Sigmoid colon (tissue), 7 donors: ENCODE measurements around the gene FUT8. TPM values are rescaled to one million over a fixed set of nuclear protein-coding genes. Genes with fewer than 3 reads are reported as not detected.

Source experiments
- DNase-seq: peaks from one replicate; pipeline ENCODE4 v3.0.0-alpha.2; 2019
- H3K27ac ChIP-seq, 4 donors: fragments of 200-600 bp; sonication (generic); one replicate each; pipeline ENCODE4 v1.5.1; 2016 to 2019; ENCODE audit warnings: mild to moderate bottlenecking in 1 of 4
- H3K27me3 ChIP-seq, 3 donors: fragments of 200-600 bp; sonication (generic); one replicate each; pipeline ENCODE4 v1.5.1; 2019; ENCODE audit warnings: mild to moderate bottlenecking in 1 of 3
- H3K36me3 ChIP-seq, 4 donors: fragments of 200-600 bp; sonication (generic); one replicate each; pipeline ENCODE4 v1.5.1; 2016 to 2019
- H3K4me1 ChIP-seq, 4 donors: fragments of 200-600 bp; sonication (generic); one replicate each; pipeline ENCODE4 v1.5.1; 2017 to 2019
- H3K4me3 ChIP-seq, 4 donors: fragments of 200-600 bp; sonication (generic); one replicate each; pipeline ENCODE4 v1.5.1; 2017 to 2019; ENCODE audit warnings: mild to moderate bottlenecking in 2 of 4, moderate library complexity in 1 of 4
- H3K9me3 ChIP-seq, 4 donors: fragments of 200-600 bp in 3 of 4; sonication (generic) in 3 of 4; one replicate each; pipeline versions ENCODE4 v1.5.1 to v1.6.1; 2013 to 2019
- EP300 ChIP-seq, 4 donors: sonication (generic); formaldehyde crosslinking; IDR thresholded peaks; one replicate each; pipeline ENCODE4 v1.6.1; 2017; ENCODE audit warnings: antibody characterized with exemption in 4 of 4
- POLR2A ChIP-seq, 2 donors: fragments of 450-650 bp; IDR thresholded peaks; one replicate each; pipeline ENCODE4 v1.6.1; 2016; ENCODE audit warnings: antibody characterized with exemption in 2 of 2, mild to moderate bottlenecking in 2 of 2, moderate library complexity in 2 of 2
- POLR2AphosphoS5 ChIP-seq, 4 donors: sonication (generic); formaldehyde crosslinking; IDR thresholded peaks; one replicate each; pipeline ENCODE4 v1.6.1; 2017; ENCODE audit warnings: antibody characterized with exemption in 4 of 4
- WGBS, 2 donors: extraction: QIAGEN DNeasy Blood & Tissue Kit; methylation state at CpG; one replicate each; pipeline ENCODE4 v1.1.7; 2013; 5-methylcytosine and 5-hydroxymethylcytosine counted together
- intact Hi-C: fragments of 100-400 bp; cut with DNase I; formaldehyde crosslinking; loops from one replicate; pipeline ENCODE4 v1.15.1; 2023
- polyA plus RNA-seq, 3 donors: library from polyadenylated mRNA; stranded (reverse); fragments of 200-250 nt; gene quantifications; one replicate each; pipeline ENCODE4 v1.2.3, GENCODE V29; 2013
- total RNA-seq, 4 donors: library from RNA; depleted of rRNA; stranded (reverse); fragments of >200 nt; gene quantifications; one replicate each; pipeline ENCODE4 v1.1.0, GENCODE V29; 2016
- TF ChIP-seq, protein P1 (sequence below), 4 experiments: fragments of 450-650 bp in 3 of 4; fragments of 200-600 bp in 1 of 4; IDR thresholded peaks; one replicate each; pipeline ENCODE4 v1.5.1; 2016 to 2019; ENCODE audit warnings: antibody characterized with exemption in 4 of 4, mild to moderate bottlenecking in 3 of 4, moderate library complexity in 2 of 4
- donor health status: healthy with polysubstance abuse.
- donor health status: Bipolar disorder and iron deficiency.
- donor health status: healthy.

Gene FUT8
- total and polyA plus RNA-seq, 7 donors, result 2.5 to 53.9 (median 22.0) TPM

DNA sequence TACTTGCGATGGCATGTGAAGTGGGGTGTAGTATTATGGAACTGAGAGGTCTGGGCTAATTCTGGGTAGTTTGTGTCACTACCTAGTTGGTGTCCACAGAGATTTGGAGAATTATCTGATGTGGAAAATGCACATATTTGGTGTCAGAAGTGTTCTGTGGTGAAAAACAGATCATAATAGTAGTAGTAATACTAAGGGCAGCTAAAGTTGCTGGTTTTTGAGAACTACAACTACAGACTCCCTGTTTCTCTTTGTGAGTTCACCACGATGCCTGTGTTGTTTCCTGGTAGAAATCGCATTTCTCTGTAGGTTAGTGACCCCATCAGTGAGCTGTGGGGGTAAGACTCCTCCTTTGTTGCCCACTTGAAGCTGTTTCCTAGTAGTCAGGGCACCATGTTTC lies 206.5 kb downstream of the FUT8 start:
- intact Hi-C loops, result no loop called here
- H3K9me3 ChIP-seq, result no peaks in the 10 kb centered on the region
- H3K27ac ChIP-seq, result no peak overlapping the region
- no peak for DNase-seq
- H3K4me3 ChIP-seq, result no peak overlapping the region
- H3K27me3 ChIP-seq, result no peaks in the 10 kb centered on the region
- TF ChIP-seq EP300 (IDR thresholded peaks at IDR 0.05), result no peak
- TF ChIP-seq POLR2AphosphoS5 (IDR thresholded peaks at IDR 0.05), result no peak
- no peak for TF ChIP-seq POLR2A (IDR thresholded peaks at IDR 0.05)
- TF ChIP-seq, protein P1, sequence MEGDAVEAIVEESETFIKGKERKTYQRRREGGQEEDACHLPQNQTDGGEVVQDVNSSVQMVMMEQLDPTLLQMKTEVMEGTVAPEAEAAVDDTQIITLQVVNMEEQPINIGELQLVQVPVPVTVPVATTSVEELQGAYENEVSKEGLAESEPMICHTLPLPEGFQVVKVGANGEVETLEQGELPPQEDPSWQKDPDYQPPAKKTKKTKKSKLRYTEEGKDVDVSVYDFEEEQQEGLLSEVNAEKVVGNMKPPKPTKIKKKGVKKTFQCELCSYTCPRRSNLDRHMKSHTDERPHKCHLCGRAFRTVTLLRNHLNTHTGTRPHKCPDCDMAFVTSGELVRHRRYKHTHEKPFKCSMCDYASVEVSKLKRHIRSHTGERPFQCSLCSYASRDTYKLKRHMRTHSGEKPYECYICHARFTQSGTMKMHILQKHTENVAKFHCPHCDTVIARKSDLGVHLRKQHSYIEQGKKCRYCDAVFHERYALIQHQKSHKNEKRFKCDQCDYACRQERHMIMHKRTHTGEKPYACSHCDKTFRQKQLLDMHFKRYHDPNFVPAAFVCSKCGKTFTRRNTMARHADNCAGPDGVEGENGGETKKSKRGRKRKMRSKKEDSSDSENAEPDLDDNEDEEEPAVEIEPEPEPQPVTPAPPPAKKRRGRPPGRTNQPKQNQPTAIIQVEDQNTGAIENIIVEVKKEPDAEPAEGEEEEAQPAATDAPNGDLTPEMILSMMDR (IDR thresholded peaks at IDR 0.05), result no peak
- H3K36me3 ChIP-seq, result no peaks in the 10 kb centered on the region
- no peaks in the 10 kb centered on the region for H3K4me1 ChIP-seq
- WGBS, 2 donors, result 89 to 97% methylated on average over 3 of the region's 3 CpGs

DNA sequence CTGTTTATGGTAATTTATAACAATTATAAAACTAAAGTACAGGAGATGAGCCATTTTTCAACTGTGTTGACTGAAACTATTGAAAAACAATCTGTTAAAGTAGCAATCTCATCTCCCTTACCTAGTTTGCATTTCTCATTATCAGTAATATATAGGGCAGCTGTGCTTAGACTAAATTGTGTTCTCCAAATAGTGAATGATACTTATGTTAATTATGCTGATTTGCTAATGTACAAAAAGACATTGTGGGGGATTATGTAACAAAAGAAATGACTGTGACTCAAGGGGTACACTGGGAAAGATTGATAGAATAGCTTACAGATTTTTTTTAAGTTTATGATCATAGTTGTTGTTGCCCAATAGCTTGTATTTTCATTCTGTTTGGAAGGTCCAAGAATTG lies 207.7 kb downstream of the FUT8 start:
- H3K36me3 ChIP-seq, result no peaks in the 10 kb centered on the region
- no peak overlapping the region for H3K27ac ChIP-seq
- DNase-seq, result no peak
- no peaks in the 10 kb centered on the region for H3K9me3 ChIP-seq
- no peaks in the 10 kb centered on the region for H3K27me3 ChIP-seq
- intact Hi-C loops, result no loop called here
- H3K4me3 ChIP-seq, result no peak overlapping the region
- TF ChIP-seq EP300 (IDR thresholded peaks at IDR 0.05) (no peak), POLR2A (IDR thresholded peaks at IDR 0.05) (no peak), POLR2AphosphoS5 (IDR thresholded peaks at IDR 0.05) (no peak)
- TF ChIP-seq, protein P1 (IDR thresholded peaks at IDR 0.05), result no peak
- no peaks in the 10 kb centered on the region for H3K4me1 ChIP-seq

DNA sequence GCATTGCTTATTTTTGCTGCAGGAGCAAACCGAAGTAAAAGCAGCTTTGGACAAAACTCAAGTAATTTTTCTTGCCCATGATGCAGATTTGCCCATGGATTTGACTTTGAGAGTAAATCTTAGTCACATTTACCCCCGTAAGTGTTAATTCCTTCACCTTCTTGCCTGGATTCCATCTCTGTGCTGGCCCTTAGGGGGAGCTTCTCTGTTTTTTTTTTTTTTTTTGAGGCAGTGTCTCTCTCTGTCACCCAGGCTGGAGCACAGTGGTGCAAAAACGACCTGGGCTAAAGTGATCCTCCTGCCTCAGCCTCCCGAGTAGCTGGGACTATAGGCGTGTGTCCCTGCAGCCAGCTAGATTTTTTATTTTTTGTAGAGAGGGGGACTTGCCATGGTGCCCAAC lies 210.2 kb downstream of the FUT8 start:
- Histone ChIP-seq H3K4me3 (no peak overlapping the region), H3K27me3 (no peaks in the 10 kb centered on the region), H3K27ac (no peak overlapping the region), H3K9me3 (no peaks in the 10 kb centered on the region), H3K4me1 (no peaks in the 10 kb centered on the region), H3K36me3 (no peaks in the 10 kb centered on the region)
- DNase-seq, result no peak
- intact Hi-C loops, result no loop called here
- 94 to 95% methylated on average over 5 of the region's 5 CpGs for WGBS, 2 donors
- TF ChIP-seq, protein P1 (IDR thresholded peaks at IDR 0.05), result no peak
- TF ChIP-seq POLR2A (IDR thresholded peaks at IDR 0.05) (no peak), POLR2AphosphoS5 (IDR thresholded peaks at IDR 0.05) (no peak), EP300 (IDR thresholded peaks at IDR 0.05) (no peak)

DNA sequence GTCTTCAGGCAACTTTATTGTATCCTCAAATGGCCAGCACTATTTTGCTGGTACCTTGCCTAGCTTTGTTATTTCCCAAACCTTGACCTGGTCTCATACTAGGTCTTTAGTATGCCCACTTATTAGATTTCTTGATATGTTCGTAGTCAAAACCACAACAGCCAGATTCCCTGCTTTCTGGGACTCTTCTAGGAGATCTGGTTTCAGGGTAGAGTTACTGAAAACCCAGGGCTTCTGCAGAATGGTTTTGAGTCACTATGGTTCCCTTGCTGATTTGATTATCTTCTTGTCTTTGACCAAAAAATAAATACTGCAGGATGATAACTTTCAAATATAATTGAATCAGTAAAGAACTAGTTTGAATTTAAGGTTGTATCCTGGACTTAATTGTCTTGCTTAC lies 211.2 kb downstream of the FUT8 start:
- no peaks in the 10 kb centered on the region for H3K36me3 ChIP-seq
- no peak for DNase-seq
- H3K27ac ChIP-seq, result no peak overlapping the region
- intact Hi-C loops, result no loop called here
- H3K9me3 ChIP-seq, result no peaks in the 10 kb centered on the region
- no peaks in the 10 kb centered on the region for H3K27me3 ChIP-seq
- no peaks in the 10 kb centered on the region for H3K4me1 ChIP-seq
- 89 to 96% methylated on average over 1 of the region's 1 CpG for WGBS, 2 donors
- no peak overlapping the region for H3K4me3 ChIP-seq
- TF ChIP-seq, protein P1 (IDR thresholded peaks at IDR 0.05), result no peak
- TF ChIP-seq EP300 (IDR thresholded peaks at IDR 0.05) (no peak), POLR2AphosphoS5 (IDR thresholded peaks at IDR 0.05) (no peak), POLR2A (IDR thresholded peaks at IDR 0.05) (no peak)

DNA sequence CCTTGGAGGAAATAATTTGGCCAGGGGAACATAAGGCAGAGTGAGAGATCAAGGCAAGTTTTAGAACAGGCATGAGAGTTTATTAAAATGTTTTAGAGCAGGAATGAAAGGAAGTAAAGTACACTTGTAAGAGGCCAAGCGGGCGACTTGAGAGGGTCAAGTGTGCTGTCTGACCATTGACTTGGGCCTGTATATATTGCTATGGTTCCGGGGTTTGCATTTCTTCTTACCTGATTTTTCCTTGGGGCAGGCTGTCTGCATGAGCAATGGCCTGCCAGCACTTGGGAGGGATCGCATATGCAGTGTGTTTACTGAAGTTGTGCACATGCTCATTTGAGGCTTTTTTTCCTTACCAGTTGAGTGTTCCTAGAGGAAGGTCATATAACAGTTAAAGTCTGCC lies 214.8 kb downstream of the FUT8 start:
- Histone ChIP-seq H3K9me3 (no peaks in the 10 kb centered on the region), H3K4me3 (no peak overlapping the region), H3K36me3 (peaks cover 0 to 13% (median 0%) of the 10 kb centered on the region in 4 donors), H3K27me3 (no peaks in the 10 kb centered on the region), H3K4me1 (no peaks in the 10 kb centered on the region), H3K27ac (no peak overlapping the region)
- TF ChIP-seq, protein P1 (IDR thresholded peaks at IDR 0.05), result no peak
- TF ChIP-seq POLR2A (IDR thresholded peaks at IDR 0.05), result no peak
- TF ChIP-seq POLR2AphosphoS5 (IDR thresholded peaks at IDR 0.05), result no peak
- WGBS, 2 donors, result 97 to 98% methylated on average over 4 of the region's 4 CpGs
- intact Hi-C loops, result no loop called here
- DNase-seq, result no peak
